ACC112 (cell line): ENCODE measurements around the gene NT5C3A.
"Not testable (repeated sequence)": the region's sequence is repeated elsewhere in the genome, so short reads cannot be mapped to it uniquely, and the experiment has no call there.

ENCODE experiments used
- H2AFZ ChIP-seq: fragments of 200-600 bp; sonication (generic); one replicate; pipeline ENCODE4 v1.6.0; 2017; ENCODE audit warnings: antibody characterized with exemption, low read length; ENCODE audit not compliant: unreplicated experiment
- H3K27ac ChIP-seq: fragments of 200-600 bp; sonication (generic); 2 replicates; pipeline ENCODE4 v1.5.1; 2014; ENCODE audit warnings: low read depth, mild to moderate bottlenecking, antibody characterized with exemption, low read length, moderate library complexity
- H3K27me3 ChIP-seq: fragments of 200-600 bp; sonication (generic); 2 replicates; pipeline ENCODE4 v1.6.1; 2014; ENCODE audit warnings: mild to moderate bottlenecking, antibody characterized with exemption, low read length, moderate library complexity, mixed read lengths; ENCODE audit not compliant: insufficient read depth
- H3K36me3 ChIP-seq: fragments of 200-600 bp; sonication (generic); 2 replicates; pipeline ENCODE4 v1.6.1; 2016; ENCODE audit warnings: mild to moderate bottlenecking, antibody characterized with exemption, low read length, moderate library complexity, mixed read lengths; ENCODE audit not compliant: insufficient read depth
- H3K4me1 ChIP-seq: fragments of 200-600 bp; sonication (generic); one replicate; pipeline ENCODE4 v1.6.1; 2016; ENCODE audit warnings: low read length, mixed read lengths; ENCODE audit not compliant: insufficient read depth, unreplicated experiment, control insufficient read depth
- H3K4me3 ChIP-seq: fragments of 200-600 bp; sonication (generic); 2 replicates; pipeline ENCODE4 v1.5.1; 2014; ENCODE audit warnings: mild to moderate bottlenecking, low read depth, low read length
- H3K79me2 ChIP-seq: fragments of 200-600 bp; sonication (generic); one replicate; pipeline ENCODE4 v1.6.0; 2016; ENCODE audit warnings: low read length; ENCODE audit not compliant: control insufficient read depth, unreplicated experiment, insufficient read depth

The NT5C3A gene

DNA sequence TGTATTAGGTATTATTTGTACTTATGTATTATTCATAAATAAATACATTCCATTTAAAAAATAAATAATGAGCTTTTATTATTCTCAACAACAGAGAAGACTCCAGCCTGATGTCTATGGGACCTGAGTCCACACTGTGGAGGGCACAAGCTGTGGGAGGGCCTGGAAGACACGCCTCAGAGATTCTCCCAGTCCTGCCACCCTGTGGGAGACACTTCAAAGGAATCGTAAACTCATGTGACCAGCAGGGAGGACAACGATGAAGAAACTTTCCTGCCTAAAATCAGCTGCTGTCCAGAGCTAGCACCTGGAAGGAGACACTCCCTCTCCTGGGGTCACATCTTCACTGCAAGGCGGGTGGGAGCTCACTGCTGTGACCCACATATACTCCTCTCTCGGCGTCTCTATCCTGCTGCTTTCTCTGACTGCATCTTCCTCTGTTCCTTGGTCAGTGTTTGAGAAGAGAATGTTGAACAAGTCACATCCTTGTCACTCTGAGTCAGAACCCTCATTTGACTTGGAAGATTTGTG lies 32.2 kb upstream of the NT5C3A start:
- not testable (repeated sequence) for H3K27me3 ChIP-seq, H2AFZ ChIP-seq, H3K4me3 ChIP-seq, H3K79me2 ChIP-seq, H3K27ac ChIP-seq, H3K4me1 ChIP-seq
- H3K36me3 ChIP-seq: peaks cover 26% of the 10 kb centered on the region

GRCh38 chr7:33093266-33093665 lies 30.7 kb upstream of the NT5C3A start:
- Histone ChIP-seq H3K27me3 (no peaks in the 10 kb centered on the region), H3K27ac (no peak overlapping the region), H3K36me3 (peaks cover 15% of the 10 kb centered on the region), H3K4me1 (no peaks in the 10 kb centered on the region), H3K79me2 (no peaks in the 10 kb centered on the region), H2AFZ (no peak overlapping the region), H3K4me3 (no peak overlapping the region)

GRCh38 chr7:33091641-33092191 lies 29.1 kb upstream of the NT5C3A start:
- Histone ChIP-seq H3K36me3 (peaks cover 10% of the 10 kb centered on the region), H3K27me3 (no peaks in the 10 kb centered on the region), H3K4me3 (no peak overlapping the region), H2AFZ (no peak overlapping the region), H3K27ac (no peak overlapping the region), H3K4me1 (no peaks in the 10 kb centered on the region), H3K79me2 (no peaks in the 10 kb centered on the region)

- H3K36me3 ChIP-seq: 0 out of 2 replicates have a peak, but pooled peaks cover 4% of the 10 kb centered on the region
- H3K27me3 ChIP-seq: no peaks in the 10 kb centered on the region
- no peaks in the 10 kb centered on the region for H3K79me2 ChIP-seq
- H3K4me1 ChIP-seq: no peaks in the 10 kb centered on the region
- no peak overlapping the region for H3K27ac ChIP-seq
- no peak overlapping the region for H3K4me3 ChIP-seq
- H2AFZ ChIP-seq: no peak overlapping the region
These were observed 28.5 kb upstream of the NT5C3A start for GRCh38 chr7:33091111-33091531.

DNA sequence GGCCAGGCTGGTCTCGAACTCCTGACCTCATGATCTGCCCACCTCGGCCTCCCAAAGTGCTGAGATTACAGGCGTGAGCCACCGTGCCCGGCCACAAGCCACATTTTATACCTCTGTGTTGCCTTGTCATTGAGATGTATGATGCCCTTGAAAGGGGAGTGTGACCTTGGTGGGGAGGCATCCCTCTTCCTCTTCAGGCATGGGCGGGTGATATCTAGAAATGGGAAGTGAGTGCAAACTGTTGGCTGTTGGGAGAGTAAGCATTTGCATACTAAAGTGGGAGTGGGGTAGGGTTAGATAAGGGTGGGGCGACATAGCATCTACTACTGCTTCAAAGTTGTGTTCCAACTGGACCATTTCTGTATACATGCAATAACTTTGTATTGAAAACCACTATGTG lies 26.6 kb upstream of the NT5C3A start:
- no peaks in the 10 kb centered on the region for H3K27me3 ChIP-seq
- H3K79me2 ChIP-seq: no peaks in the 10 kb centered on the region
- H2AFZ ChIP-seq: no peak overlapping the region
- H3K4me1 ChIP-seq: no peaks in the 10 kb centered on the region
- no peaks in the 10 kb centered on the region for H3K36me3 ChIP-seq
- no peak overlapping the region for H3K27ac ChIP-seq
- no peak overlapping the region for H3K4me3 ChIP-seq

DNA sequence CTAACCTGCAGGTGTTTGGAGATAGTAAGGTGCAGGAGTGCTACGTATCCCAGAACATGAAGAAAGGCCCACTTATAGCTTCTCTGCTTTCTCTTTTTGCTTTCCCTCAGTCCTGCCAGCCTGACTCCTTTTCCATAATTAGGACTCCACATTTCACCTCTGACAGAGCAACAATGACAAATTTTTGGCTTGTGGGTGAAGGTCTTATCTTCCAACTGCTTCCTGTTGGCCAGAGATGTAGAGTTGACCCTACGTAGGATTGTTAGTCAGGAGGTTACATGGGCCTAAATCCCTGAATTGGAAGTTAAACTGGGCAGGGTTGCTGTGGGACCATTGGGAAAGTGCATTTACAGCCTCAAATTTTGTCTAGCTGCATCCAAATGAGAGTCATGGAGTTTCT lies 25.3 kb upstream of the NT5C3A start:
- no peaks in the 10 kb centered on the region for H3K4me1 ChIP-seq
- no peak overlapping the region for H2AFZ ChIP-seq
- no peaks in the 10 kb centered on the region for H3K79me2 ChIP-seq
- no peaks in the 10 kb centered on the region for H3K36me3 ChIP-seq
- no peak overlapping the region for H3K4me3 ChIP-seq
- no peaks in the 10 kb centered on the region for H3K27me3 ChIP-seq
- H3K27ac ChIP-seq: no peak overlapping the region

DNA sequence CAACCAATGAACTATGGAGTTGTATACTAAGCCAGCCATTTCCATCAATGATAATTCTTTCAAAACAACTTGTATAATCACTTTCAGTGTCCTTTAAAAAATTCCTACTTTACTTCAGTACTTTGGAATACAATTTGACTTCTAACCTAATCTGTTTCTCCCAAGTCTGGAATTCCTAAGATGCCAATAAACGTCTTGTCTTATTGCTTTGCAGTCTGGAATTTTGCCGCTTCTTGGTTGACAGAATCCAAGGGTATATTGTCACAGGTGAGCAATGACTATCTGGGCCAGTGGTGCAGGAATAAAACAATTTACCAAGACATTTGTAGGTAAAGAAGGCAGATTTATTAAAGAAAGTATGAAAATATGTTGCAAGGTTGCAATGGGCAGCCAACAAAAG lies 24.8 kb upstream of the NT5C3A start:
- H3K36me3 ChIP-seq: no peaks in the 10 kb centered on the region
- H3K27ac ChIP-seq: no peak overlapping the region
- no peaks in the 10 kb centered on the region for H3K27me3 ChIP-seq
- no peak overlapping the region for H2AFZ ChIP-seq
- H3K79me2 ChIP-seq: no peaks in the 10 kb centered on the region
- H3K4me3 ChIP-seq: no peak overlapping the region
- no peaks in the 10 kb centered on the region for H3K4me1 ChIP-seq

DNA sequence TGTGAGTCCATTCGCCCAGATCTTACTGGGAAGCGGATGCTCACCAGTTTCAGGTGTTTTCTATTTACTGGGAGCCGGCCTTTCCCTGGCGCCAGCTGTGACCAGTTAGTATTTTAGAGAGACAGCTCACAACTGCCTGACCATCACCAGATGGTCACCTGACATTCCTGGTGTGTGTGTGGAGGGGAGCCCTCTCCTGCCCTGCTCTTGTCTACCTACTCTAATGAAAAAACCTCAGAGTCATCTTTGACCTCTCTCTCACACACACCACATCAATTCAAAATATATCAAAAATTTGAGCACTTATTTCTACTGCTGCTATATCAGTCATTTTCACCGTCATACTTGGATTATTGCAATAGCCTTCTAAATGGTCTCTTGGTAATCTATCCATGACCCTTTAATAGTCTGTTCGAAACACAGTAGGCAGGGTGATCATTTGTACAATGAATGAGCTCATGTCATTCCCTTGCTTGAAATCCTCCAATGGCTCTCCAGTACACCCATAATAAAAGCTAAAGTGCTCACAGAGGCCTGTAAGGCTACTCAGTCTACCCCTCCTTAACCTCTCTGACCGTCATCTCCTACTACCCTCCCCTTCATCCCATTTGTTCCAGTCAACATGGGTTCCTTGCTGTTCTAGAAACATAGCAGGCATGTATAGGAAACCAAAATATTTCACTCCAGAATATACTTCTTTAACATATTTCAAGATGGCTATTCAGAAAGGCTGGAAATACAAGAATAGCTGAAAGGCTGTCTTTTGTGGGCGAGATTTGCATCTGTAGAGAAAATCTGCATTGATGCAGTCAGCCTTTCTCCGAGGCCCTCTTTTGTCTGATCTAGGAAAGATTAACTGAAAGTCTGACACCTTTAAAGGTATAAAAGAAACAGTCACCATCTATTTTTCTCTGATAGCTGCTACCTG lies 17.5 kb upstream of the NT5C3A start:
- no peak overlapping the region for H3K4me3 ChIP-seq
- no peaks in the 10 kb centered on the region for H3K4me1 ChIP-seq
- no peaks in the 10 kb centered on the region for H3K36me3 ChIP-seq
- H3K27ac ChIP-seq: no peak overlapping the region
- peaks cover 57% of the 10 kb centered on the region for H3K27me3 ChIP-seq
- H3K79me2 ChIP-seq: no peaks in the 10 kb centered on the region
- H2AFZ ChIP-seq: no peak overlapping the region

- no peak overlapping the region for H3K27ac ChIP-seq
- no peaks in the 10 kb centered on the region for H3K4me1 ChIP-seq
- no peaks in the 10 kb centered on the region for H3K36me3 ChIP-seq
- H3K79me2 ChIP-seq: no peaks in the 10 kb centered on the region
- H2AFZ ChIP-seq: no peak overlapping the region
- H3K27me3 ChIP-seq: peaks cover 63% of the 10 kb centered on the region
- no peak overlapping the region for H3K4me3 ChIP-seq
These were observed 16.5 kb upstream of the NT5C3A start for GRCh38 chr7:33079096-33079495.

- Histone ChIP-seq H3K4me1 (no peaks in the 10 kb centered on the region), H3K27ac (no peak overlapping the region), H3K79me2 (no peaks in the 10 kb centered on the region), H3K36me3 (no peaks in the 10 kb centered on the region), H3K4me3 (no peak overlapping the region), H2AFZ (no peak overlapping the region), H3K27me3 (peaks cover 63% of the 10 kb centered on the region)
These were observed 14.2 kb upstream of the NT5C3A start for GRCh38 chr7:33076737-33077136.
